ENCODE results near the gene MAPKAP1.

Gene MAPKAP1

DNA sequence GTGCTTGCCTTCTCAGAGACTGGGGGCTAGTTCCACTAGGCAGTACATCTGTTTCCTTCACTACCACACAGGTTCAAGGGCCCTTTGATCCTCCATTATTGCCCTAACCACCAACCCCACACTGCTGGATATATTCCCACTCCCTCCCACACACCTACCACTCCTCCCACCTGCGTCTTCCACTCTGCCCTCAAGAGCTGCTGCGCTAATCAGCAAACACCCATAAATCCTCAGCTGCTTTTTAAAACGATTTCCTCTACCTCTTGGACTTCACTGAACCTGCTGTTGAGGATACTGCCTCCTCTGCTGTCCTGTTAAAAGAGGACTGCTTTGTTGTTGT lies 120.9 kb downstream of the MAPKAP1 start:
- TF ChIP-seq, protein P1, sequence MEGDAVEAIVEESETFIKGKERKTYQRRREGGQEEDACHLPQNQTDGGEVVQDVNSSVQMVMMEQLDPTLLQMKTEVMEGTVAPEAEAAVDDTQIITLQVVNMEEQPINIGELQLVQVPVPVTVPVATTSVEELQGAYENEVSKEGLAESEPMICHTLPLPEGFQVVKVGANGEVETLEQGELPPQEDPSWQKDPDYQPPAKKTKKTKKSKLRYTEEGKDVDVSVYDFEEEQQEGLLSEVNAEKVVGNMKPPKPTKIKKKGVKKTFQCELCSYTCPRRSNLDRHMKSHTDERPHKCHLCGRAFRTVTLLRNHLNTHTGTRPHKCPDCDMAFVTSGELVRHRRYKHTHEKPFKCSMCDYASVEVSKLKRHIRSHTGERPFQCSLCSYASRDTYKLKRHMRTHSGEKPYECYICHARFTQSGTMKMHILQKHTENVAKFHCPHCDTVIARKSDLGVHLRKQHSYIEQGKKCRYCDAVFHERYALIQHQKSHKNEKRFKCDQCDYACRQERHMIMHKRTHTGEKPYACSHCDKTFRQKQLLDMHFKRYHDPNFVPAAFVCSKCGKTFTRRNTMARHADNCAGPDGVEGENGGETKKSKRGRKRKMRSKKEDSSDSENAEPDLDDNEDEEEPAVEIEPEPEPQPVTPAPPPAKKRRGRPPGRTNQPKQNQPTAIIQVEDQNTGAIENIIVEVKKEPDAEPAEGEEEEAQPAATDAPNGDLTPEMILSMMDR (IDR thresholded peaks at IDR 0.05; ENCODE audit: insufficient read depth, low read length), result no peak
- TF ChIP-seq POLR2AphosphoS5 (IDR thresholded peaks at IDR 0.05; ENCODE audit: low read depth) (no peak), GABPA (IDR thresholded peaks at IDR 0.05; ENCODE audit: low read depth) (no peak), SPI1 (IDR thresholded peaks at IDR 0.05; ENCODE audit: borderline replicate concordance, low read depth) (no peak)
- TF ChIP-seq, protein P2, sequence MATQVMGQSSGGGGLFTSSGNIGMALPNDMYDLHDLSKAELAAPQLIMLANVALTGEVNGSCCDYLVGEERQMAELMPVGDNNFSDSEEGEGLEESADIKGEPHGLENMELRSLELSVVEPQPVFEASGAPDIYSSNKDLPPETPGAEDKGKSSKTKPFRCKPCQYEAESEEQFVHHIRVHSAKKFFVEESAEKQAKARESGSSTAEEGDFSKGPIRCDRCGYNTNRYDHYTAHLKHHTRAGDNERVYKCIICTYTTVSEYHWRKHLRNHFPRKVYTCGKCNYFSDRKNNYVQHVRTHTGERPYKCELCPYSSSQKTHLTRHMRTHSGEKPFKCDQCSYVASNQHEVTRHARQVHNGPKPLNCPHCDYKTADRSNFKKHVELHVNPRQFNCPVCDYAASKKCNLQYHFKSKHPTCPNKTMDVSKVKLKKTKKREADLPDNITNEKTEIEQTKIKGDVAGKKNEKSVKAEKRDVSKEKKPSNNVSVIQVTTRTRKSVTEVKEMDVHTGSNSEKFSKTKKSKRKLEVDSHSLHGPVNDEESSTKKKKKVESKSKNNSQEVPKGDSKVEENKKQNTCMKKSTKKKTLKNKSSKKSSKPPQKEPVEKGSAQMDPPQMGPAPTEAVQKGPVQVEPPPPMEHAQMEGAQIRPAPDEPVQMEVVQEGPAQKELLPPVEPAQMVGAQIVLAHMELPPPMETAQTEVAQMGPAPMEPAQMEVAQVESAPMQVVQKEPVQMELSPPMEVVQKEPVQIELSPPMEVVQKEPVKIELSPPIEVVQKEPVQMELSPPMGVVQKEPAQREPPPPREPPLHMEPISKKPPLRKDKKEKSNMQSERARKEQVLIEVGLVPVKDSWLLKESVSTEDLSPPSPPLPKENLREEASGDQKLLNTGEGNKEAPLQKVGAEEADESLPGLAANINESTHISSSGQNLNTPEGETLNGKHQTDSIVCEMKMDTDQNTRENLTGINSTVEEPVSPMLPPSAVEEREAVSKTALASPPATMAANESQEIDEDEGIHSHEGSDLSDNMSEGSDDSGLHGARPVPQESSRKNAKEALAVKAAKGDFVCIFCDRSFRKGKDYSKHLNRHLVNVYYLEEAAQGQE (IDR thresholded peaks at IDR 0.05; ENCODE audit: insufficient replicate concordance, low read depth), result no peak
- no peaks in the 10 kb centered on the region for H3K27me3 ChIP-seq (ENCODE audit: insufficient read depth, poor library complexity, severe bottlenecking)
- H3K27ac ChIP-seq (replicated peaks), result no peak overlapping the region
- H3K4me3 ChIP-seq (replicated peaks; ENCODE audit: insufficient read depth, low read length), result no peak overlapping the region
- no peak for DNase-seq (ENCODE audit: low read depth in 1 of 2, low spot score in 1 of 2)

DNA sequence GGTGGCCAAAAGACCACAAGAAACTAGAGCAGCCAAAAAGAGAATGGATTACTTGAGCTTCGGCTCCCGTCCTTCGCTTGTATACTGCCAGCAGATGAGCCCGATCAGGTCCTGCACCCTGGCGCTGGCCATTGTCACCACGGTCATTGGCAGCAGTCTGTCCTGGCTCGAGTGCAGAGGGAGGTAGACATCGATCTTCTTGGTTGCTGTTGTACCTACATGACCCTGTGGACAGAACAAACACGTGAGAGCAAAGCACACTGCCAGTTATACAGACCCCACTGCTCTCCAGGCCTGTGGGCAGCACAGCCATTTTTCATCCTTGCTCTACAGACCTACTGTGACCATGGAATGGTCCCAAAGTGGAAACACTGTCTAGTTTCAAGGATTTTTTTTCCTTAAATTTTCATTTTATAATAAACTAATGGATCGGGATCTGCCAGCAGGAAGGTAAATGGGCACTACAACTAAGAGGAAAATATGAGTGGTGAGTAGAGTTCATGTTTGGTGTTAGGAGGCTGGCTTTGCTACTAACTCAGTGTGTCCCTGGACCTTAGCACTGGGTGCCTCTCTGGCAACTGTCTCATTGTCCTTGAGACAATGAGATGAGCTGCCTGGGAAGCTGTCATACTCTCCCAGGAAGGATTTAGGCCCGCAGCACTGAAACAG lies 121.4 kb downstream of the MAPKAP1 start:
- H3K27me3 ChIP-seq (ENCODE audit: insufficient read depth, poor library complexity, severe bottlenecking), result no peaks in the 10 kb centered on the region
- H3K4me3 ChIP-seq (replicated peaks; ENCODE audit: insufficient read depth, low read length), result no peak overlapping the region
- no peak overlapping the region for H3K27ac ChIP-seq (replicated peaks)
- no peak for TF ChIP-seq GABPA (IDR thresholded peaks at IDR 0.05; ENCODE audit: low read depth)
- no peak for TF ChIP-seq SPI1 (IDR thresholded peaks at IDR 0.05; ENCODE audit: borderline replicate concordance, low read depth)
- TF ChIP-seq POLR2AphosphoS5 (IDR thresholded peaks at IDR 0.05; ENCODE audit: low read depth), result no peak
- TF ChIP-seq, protein P2 (IDR thresholded peaks at IDR 0.05; ENCODE audit: insufficient replicate concordance, low read depth), result no peak
- TF ChIP-seq, protein P1 (IDR thresholded peaks at IDR 0.05; ENCODE audit: insufficient read depth, low read length), result no peak
- no peak for DNase-seq (ENCODE audit: low read depth in 1 of 2, low spot score in 1 of 2)

DNA sequence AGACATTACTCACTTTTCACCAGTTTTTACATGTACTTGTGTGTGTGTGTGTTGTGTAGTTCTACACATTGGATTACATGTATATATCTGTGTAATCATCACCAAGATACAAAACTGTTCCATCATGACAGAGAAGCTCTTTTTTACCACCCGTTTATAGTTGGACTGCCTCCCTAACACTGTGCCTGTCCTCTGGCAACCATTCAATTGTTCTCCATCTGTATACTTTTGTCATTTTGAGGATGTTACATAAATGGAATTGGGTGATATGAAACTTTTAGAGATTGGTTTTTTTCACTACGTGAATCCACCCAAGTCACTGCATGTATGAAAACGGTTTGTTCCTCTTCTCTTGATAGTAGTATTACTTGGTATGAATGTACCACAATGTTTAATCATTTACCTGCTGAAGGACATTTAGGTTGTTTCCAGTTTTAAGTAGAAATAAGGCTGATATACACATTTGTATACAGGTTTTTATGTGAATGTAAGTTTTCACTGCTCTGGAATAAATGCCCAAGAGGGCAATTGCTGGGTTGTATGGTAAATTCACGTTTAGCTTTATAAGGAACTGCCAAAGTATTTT lies 126.2 kb downstream of the MAPKAP1 start:
- H3K27me3 ChIP-seq (ENCODE audit: insufficient read depth, poor library complexity, severe bottlenecking), result no peaks in the 10 kb centered on the region

More for the DNA sequence above, 126.2 kb downstream of the MAPKAP1 start:
- TF ChIP-seq SPI1 (IDR thresholded peaks at IDR 0.05; ENCODE audit: borderline replicate concordance, low read depth) (no peak), POLR2AphosphoS5 (IDR thresholded peaks at IDR 0.05; ENCODE audit: low read depth) (no peak), GABPA (IDR thresholded peaks at IDR 0.05; ENCODE audit: low read depth) (no peak)
- TF ChIP-seq, protein P2 (IDR thresholded peaks at IDR 0.05; ENCODE audit: insufficient replicate concordance, low read depth), result no peak
- TF ChIP-seq, protein P1 (IDR thresholded peaks at IDR 0.05; ENCODE audit: insufficient read depth, low read length), result no peak
- no peak overlapping the region for H3K27ac ChIP-seq (replicated peaks)
- no peak overlapping the region for H3K4me3 ChIP-seq (replicated peaks; ENCODE audit: insufficient read depth, low read length)
- no peak for DNase-seq (ENCODE audit: low read depth in 1 of 2, low spot score in 1 of 2)

All from HL-60 (cell line).